Suprapubic skin (tissue), 4 donors: ENCODE results near the gene TMED9. TPM values are rescaled to one million over a fixed set of nuclear protein-coding genes. Genes with fewer than 3 reads are reported as not detected.

ENCODE experiments used
- DNase-seq, 2 donors: peaks; one replicate each; pipeline ENCODE4 v3.0.0-alpha.2; 2019; ENCODE audit warnings: low spot score in 2 of 2
- H3K27ac ChIP-seq: fragments of 200-600 bp; sonication (generic); one replicate; pipeline ENCODE4 v1.5.1; 2019
- H3K27me3 ChIP-seq: fragments of 200-600 bp; sonication (generic); one replicate; pipeline ENCODE4 v1.5.1; 2019
- H3K36me3 ChIP-seq: fragments of 200-600 bp; sonication (generic); one replicate; pipeline ENCODE4 v1.5.1; 2019
- H3K4me1 ChIP-seq: fragments of 200-600 bp; sonication (generic); one replicate; pipeline ENCODE4 v1.5.1; 2019
- H3K4me3 ChIP-seq: fragments of 200-600 bp; sonication (generic); one replicate; pipeline ENCODE4 v1.5.1; 2019; ENCODE audit warnings: mild to moderate bottlenecking
- H3K9me3 ChIP-seq: fragments of 200-600 bp; sonication (generic); one replicate; pipeline ENCODE4 v1.5.1; 2019
- CTCF ChIP-seq, 2 donors: fragments of 200-600 bp in 1 of 2; fragments of 450-650 bp in 1 of 2; sonication (generic) in 1 of 2; IDR thresholded peaks; one replicate each; pipeline ENCODE4 v1.5.1; 2016 to 2019; ENCODE audit warnings: antibody characterized with exemption in 2 of 2, mild to moderate bottlenecking in 1 of 2, moderate library complexity in 1 of 2
- EP300 ChIP-seq: sonication (generic); formaldehyde crosslinking; IDR thresholded peaks from one replicate; pipeline ENCODE4 v1.6.1; 2017; ENCODE audit warnings: antibody characterized with exemption
- POLR2A ChIP-seq, 2 donors: fragments of 450-650 bp; IDR thresholded peaks; one replicate each; pipeline ENCODE4 v1.6.1; 2017; ENCODE audit warnings: antibody characterized with exemption in 2 of 2, mild to moderate bottlenecking in 2 of 2, moderate library complexity in 2 of 2
- POLR2AphosphoS5 ChIP-seq, 3 donors: sonication (generic); formaldehyde crosslinking; IDR thresholded peaks; one replicate each; pipeline ENCODE4 v1.6.1; 2017; ENCODE audit warnings: antibody characterized with exemption in 3 of 3
- whole genome bisulfite sequencing: methylation state at CpG from one replicate; pipeline ENCODE4 v1.1.5; 2018; 5-methylcytosine and 5-hydroxymethylcytosine counted together
- total RNA-seq, 4 donors: library from RNA; depleted of rRNA; stranded (reverse); fragments of >200 nt; gene quantifications; one replicate each; pipeline ENCODE4 v1.1.0, GENCODE V29; 2016

Gene TMED9
- total RNA-seq, 4 donors from 2014 or later: 60.3 to 84.5 (median 79.5) TPM

- H3K36me3 ChIP-seq: peaks cover 35% of the 10 kb centered on the region
- WGBS: 86% methylated on average over 8 of the region's 8 CpGs
- DNase-seq: no peak
- peaks cover 22% of the 10 kb centered on the region for H3K4me1 ChIP-seq
- H3K27ac ChIP-seq: no peak overlapping the region
- no peaks in the 10 kb centered on the region for H3K27me3 ChIP-seq
- H3K4me3 ChIP-seq: no peak overlapping the region
- TF ChIP-seq POLR2A (IDR thresholded peaks at IDR 0.05) (no peak), EP300 (no peak)
- no peaks in the 10 kb centered on the region for H3K9me3 ChIP-seq
These were observed 2.1 kb downstream of the TMED9 start for GRCh38 chr5:177594071-177594470.

GRCh38 chr5:177595026-177595585, 3.1 kb downstream of the TMED9 start:
- peak in 1 of 2 donors; percentile 55 for DNase-seq

GRCh38 chr5:177595991-177596774, 4.2 kb downstream of the TMED9 start:
- Histone ChIP-seq H3K9me3 (no peaks in the 10 kb centered on the region), H3K4me1 (peaks cover 34% of the 10 kb centered on the region), H3K27ac (no peak overlapping the region), H3K27me3 (no peaks in the 10 kb centered on the region), H3K4me3 (no peak overlapping the region), H3K36me3 (peaks cover 35% of the 10 kb centered on the region)
- peak in 1 of 2 donors; percentile 23 for DNase-seq
- WGBS: 91% methylated on average over 2 of the region's 2 CpGs
- TF ChIP-seq EP300 (no peak), CTCF (IDR thresholded peaks at IDR 0.05) (no peak), POLR2A (IDR thresholded peaks at IDR 0.05) (no peak), POLR2AphosphoS5 (IDR thresholded peaks at IDR 0.05) (no peak)

More at GRCh38 chr5:177595026-177595585, 3.1 kb downstream of the TMED9 start:
- Histone ChIP-seq H3K27me3 (no peaks in the 10 kb centered on the region), H3K4me3 (no peak overlapping the region), H3K27ac (no peak overlapping the region), H3K9me3 (no peaks in the 10 kb centered on the region), H3K36me3 (peaks cover 35% of the 10 kb centered on the region), H3K4me1 (peaks cover 27% of the 10 kb centered on the region)
- 94% methylated on average over 5 of the region's 8 CpGs for WGBS
- TF ChIP-seq POLR2AphosphoS5 (IDR thresholded peaks at IDR 0.05) (no peak), CTCF (IDR thresholded peaks at IDR 0.05) (no peak), POLR2A (IDR thresholded peaks at IDR 0.05) (no peak), EP300 (no peak)

- Histone ChIP-seq H3K36me3 (peaks cover 35% of the 10 kb centered on the region), H3K4me3 (no peak overlapping the region), H3K27ac (no peak overlapping the region), H3K9me3 (no peaks in the 10 kb centered on the region), H3K27me3 (no peaks in the 10 kb centered on the region), H3K4me1 (peaks cover 41% of the 10 kb centered on the region)
- WGBS: 78% methylated on average over 2 of the region's 2 CpGs
- DNase-seq: no peak
- TF ChIP-seq EP300: no peak
- TF ChIP-seq POLR2AphosphoS5 (IDR thresholded peaks at IDR 0.05): no peak
- TF ChIP-seq CTCF (IDR thresholded peaks at IDR 0.05): no peak
- no peak for TF ChIP-seq POLR2A (IDR thresholded peaks at IDR 0.05)
These were observed 4.8 kb downstream of the TMED9 start for GRCh38 chr5:177596775-177597238.

- H3K36me3 ChIP-seq: peaks cover 34% of the 10 kb centered on the region
- no peak for TF ChIP-seq EP300
- no peak for TF ChIP-seq POLR2A (IDR thresholded peaks at IDR 0.05)
- no peak for TF ChIP-seq POLR2AphosphoS5 (IDR thresholded peaks at IDR 0.05)
- TF ChIP-seq CTCF (IDR thresholded peaks at IDR 0.05): no peak
- DNase-seq: peak in 1 of 2 donors; percentile 18
- no peaks in the 10 kb centered on the region for H3K27me3 ChIP-seq
- peaks cover 36% of the 10 kb centered on the region for H3K4me1 ChIP-seq
- 44% methylated on average over 5 of the region's 5 CpGs for WGBS
- no peak overlapping the region for H3K4me3 ChIP-seq
- no peaks in the 10 kb centered on the region for H3K9me3 ChIP-seq
- no peak overlapping the region for H3K27ac ChIP-seq
These were observed 6.5 kb downstream of the TMED9 start for GRCh38 chr5:177598477-177598876.
